Skeletal muscle satellite cell (primary cell): ENCODE measurements around the gene LATS2.
A peak's percentile ranks its signal among the peaks of the same experiment; 100 is the strongest.

Source experiments
- H3K27me3 ChIP-seq: 2 replicates; pipeline ENCODE4 v1.7.0; 2013; ENCODE audit warnings: low read length; ENCODE audit not compliant: control insufficient read depth, insufficient read depth
- H3K36me3 ChIP-seq: 2 replicates; pipeline ENCODE4 v1.7.0; 2013; ENCODE audit warnings: mild to moderate bottlenecking, control low read depth, low read length; ENCODE audit not compliant: insufficient read depth
- H3K4me1 ChIP-seq: 2 replicates; pipeline ENCODE4 v1.7.0; 2013; ENCODE audit warnings: low read length; ENCODE audit not compliant: control insufficient read depth, insufficient read depth
- H3K4me2 ChIP-seq: 2 replicates; pipeline ENCODE4 v1.7.0; 2013; ENCODE audit warnings: mild to moderate bottlenecking, low read length
- H3K4me3 ChIP-seq: 2 replicates; pipeline ENCODE4 v1.7.0; 2013; ENCODE audit warnings: low read length
- H3K9ac ChIP-seq: 2 replicates; pipeline ENCODE4 v1.7.0; 2013; ENCODE audit warnings: mild to moderate bottlenecking, low read depth, low read length, moderate library complexity
- H3K9me3 ChIP-seq: replicated peaks from 2 replicates; pipeline ENCODE4 v1.7.0; 2013; ENCODE audit warnings: mild to moderate bottlenecking, control low read depth, low read length

Gene LATS2

GRCh38 chr13:21025539-21025938 is 35.8 kb downstream of the LATS2 start:
- Histone ChIP-seq H3K4me1 (peaks cover 5% of the 10 kb centered on the region), H3K4me2 (no peak overlapping the region), H3K4me3 (no peak overlapping the region), H3K36me3 (peaks cover 13% of the 10 kb centered on the region), H3K9me3 (no peaks in the 10 kb centered on the region), H3K9ac (no peak overlapping the region), H3K27me3 (no peaks in the 10 kb centered on the region)

DNA sequence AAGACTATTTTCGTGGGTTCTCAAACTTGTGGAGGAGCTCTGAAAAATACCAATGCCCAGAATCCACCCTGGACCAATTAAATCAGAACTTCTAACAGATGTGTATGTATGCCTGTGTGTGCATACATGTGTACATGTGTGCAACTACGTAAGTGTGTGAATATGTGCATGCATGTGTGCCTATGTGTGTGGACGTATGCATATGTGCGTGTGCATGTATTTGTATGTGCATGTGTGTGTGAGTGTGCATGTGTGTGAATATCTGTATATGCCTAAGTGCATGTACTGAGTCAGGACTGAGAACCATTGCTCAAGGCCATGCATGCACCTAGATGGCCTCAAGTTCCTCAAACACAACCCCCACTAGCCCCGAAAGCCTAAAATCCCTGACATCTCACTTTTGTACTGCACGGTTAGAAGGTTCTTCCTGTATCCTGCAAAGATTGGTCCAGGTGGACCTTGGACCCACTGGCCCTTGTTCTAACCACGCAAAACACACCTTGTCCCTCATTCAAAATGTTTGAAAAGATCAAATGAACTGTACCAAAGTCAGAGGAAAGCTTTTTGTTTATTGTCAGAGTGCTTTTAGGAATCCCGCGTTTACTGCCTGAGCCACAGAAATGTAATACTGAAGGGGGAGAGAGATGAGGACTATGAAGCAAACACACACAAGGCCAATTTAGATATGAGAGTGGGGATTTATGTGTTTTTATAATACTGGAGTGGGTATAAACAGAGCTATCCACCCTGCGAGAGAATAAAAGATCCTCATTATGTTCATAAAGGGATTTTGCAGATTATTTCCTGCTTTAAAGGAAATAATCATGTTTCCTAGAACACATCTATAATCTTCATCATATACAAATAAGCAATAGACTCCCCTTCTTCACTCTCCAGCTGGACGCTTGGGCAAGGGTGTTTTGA is 39.1 kb downstream of the LATS2 start:
- no peak overlapping the region for H3K4me2 ChIP-seq
- peaks cover 16% of the 10 kb centered on the region for H3K4me1 ChIP-seq
- no peaks in the 10 kb centered on the region for H3K27me3 ChIP-seq

DNA sequence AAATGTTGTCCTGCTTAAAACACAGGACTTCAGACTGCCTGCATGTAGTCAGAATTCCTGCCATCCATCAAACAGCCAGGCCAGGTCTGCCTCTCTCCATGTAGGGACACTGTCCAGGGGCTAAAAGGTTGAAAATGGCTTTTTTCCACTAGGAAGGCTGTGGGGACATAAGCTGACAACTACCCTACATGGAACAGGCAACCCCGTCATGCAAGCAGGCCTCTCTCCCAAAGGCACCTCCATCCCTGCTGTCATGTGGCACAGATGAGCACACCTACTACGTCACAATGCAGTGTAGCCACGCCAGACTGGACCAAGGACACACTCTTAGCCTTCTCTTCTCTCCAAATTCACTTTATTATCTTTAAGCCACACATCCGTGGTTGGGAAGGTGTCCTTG is 40.8 kb downstream of the LATS2 start:
- Histone ChIP-seq H3K9me3 (no peaks in the 10 kb centered on the region), H3K4me3 (no peak overlapping the region), H3K36me3 (peaks cover 12% of the 10 kb centered on the region), H3K4me2 (no peak overlapping the region), H3K27me3 (no peaks in the 10 kb centered on the region), H3K9ac (no peak overlapping the region), H3K4me1 (peaks cover 33% of the 10 kb centered on the region)

More for the DNA sequence above, 39.1 kb downstream of the LATS2 start:
- peaks cover 17% of the 10 kb centered on the region for H3K36me3 ChIP-seq
- no peaks in the 10 kb centered on the region for H3K9me3 ChIP-seq
- H3K9ac ChIP-seq, result no peak overlapping the region
- no peak overlapping the region for H3K4me3 ChIP-seq

- H3K4me1 ChIP-seq, result peaks cover 37% of the 10 kb centered on the region
- H3K4me2 ChIP-seq, result no peak overlapping the region
- H3K9me3 ChIP-seq, result no peaks in the 10 kb centered on the region
- peaks cover 9% of the 10 kb centered on the region for H3K36me3 ChIP-seq
- no peaks in the 10 kb centered on the region for H3K27me3 ChIP-seq
- no peak overlapping the region for H3K9ac ChIP-seq
- no peak overlapping the region for H3K4me3 ChIP-seq
Observed at GRCh38 chr13:21020176-21020575, 41.2 kb downstream of the LATS2 start.

- Histone ChIP-seq H3K9me3 (no peaks in the 10 kb centered on the region), H3K27me3 (no peaks in the 10 kb centered on the region), H3K4me3 (no peak overlapping the region), H3K4me2 (no peak overlapping the region), H3K4me1 (peaks cover 57% of the 10 kb centered on the region), H3K36me3 (peaks cover 7% of the 10 kb centered on the region), H3K9ac (no peak overlapping the region)
Observed at GRCh38 chr13:21018220-21018619, 43.2 kb downstream of the LATS2 start.

GRCh38 chr13:21016487-21016886 is 44.9 kb downstream of the LATS2 start:
- Histone ChIP-seq H3K4me1 (peaks cover 62% of the 10 kb centered on the region), H3K4me3 (peak overlapping the region; percentile 24), H3K9ac (peak overlapping the region; percentile 43), H3K36me3 (peaks cover 6% of the 10 kb centered on the region), H3K9me3 (no peaks in the 10 kb centered on the region), H3K4me2 (peak overlapping the region; percentile 57), H3K27me3 (no peaks in the 10 kb centered on the region)

DNA sequence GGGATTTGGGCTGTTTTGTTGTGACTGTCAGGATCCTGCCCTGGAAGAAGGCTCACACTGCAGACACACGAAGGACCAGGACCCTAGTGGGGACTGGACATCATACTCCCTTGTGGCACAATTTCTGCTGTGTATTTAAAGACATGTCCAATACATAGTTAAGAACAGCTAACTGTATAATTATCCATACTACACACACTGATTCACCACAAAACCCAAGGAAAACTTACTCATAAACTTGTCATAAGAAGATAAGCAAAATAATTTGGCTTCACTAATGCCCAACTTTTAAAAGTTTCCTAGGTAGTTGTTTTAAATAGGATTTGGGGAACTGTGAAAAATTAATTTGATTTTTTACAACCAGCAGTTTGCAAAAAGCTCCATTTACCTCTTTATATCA is 46.1 kb downstream of the LATS2 start:
- Histone ChIP-seq H3K4me3 (peak overlapping the region; percentile 10), H3K36me3 (peaks cover 1% of the 10 kb centered on the region), H3K27me3 (no peaks in the 10 kb centered on the region), H3K4me1 (peaks cover 64% of the 10 kb centered on the region), H3K9me3 (no peaks in the 10 kb centered on the region), H3K4me2 (peak overlapping the region; percentile 67), H3K9ac (peak overlapping the region; percentile 49)

- Histone ChIP-seq H3K4me2 (peak overlapping the region; percentile 67), H3K4me1 (peaks cover 64% of the 10 kb centered on the region), H3K27me3 (no peaks in the 10 kb centered on the region), H3K4me3 (peak overlapping the region; percentile 7), H3K9ac (peak overlapping the region; percentile 49), H3K9me3 (no peaks in the 10 kb centered on the region), H3K36me3 (no peaks in the 10 kb centered on the region)
Observed at GRCh38 chr13:21014502-21015170, 46.8 kb downstream of the LATS2 start.

- Histone ChIP-seq H3K4me2 (peak overlapping the region; percentile 67), H3K9ac (peak overlapping the region; percentile 49), H3K4me3 (no peak overlapping the region), H3K4me1 (peaks cover 64% of the 10 kb centered on the region), H3K36me3 (no peaks in the 10 kb centered on the region), H3K27me3 (no peaks in the 10 kb centered on the region), H3K9me3 (no peaks in the 10 kb centered on the region)
Observed at GRCh38 chr13:21014139-21014501, 47.3 kb downstream of the LATS2 start.

GRCh38 chr13:21013682-21014038 is 47.7 kb downstream of the LATS2 start:
- H3K36me3 ChIP-seq, result no peaks in the 10 kb centered on the region
- H3K9ac ChIP-seq, result peak overlapping the region; percentile 49
- no peak overlapping the region for H3K4me2 ChIP-seq
- H3K9me3 ChIP-seq, result no peaks in the 10 kb centered on the region
- H3K4me1 ChIP-seq, result peaks cover 64% of the 10 kb centered on the region
- H3K27me3 ChIP-seq, result no peaks in the 10 kb centered on the region
- no peak overlapping the region for H3K4me3 ChIP-seq

GRCh38 chr13:21012841-21013681 is 48.3 kb downstream of the LATS2 start:
- no peaks in the 10 kb centered on the region for H3K36me3 ChIP-seq
- no peak overlapping the region for H3K4me2 ChIP-seq
- H3K27me3 ChIP-seq, result no peaks in the 10 kb centered on the region
- no peaks in the 10 kb centered on the region for H3K9me3 ChIP-seq
- H3K9ac ChIP-seq, result no peak overlapping the region
- peaks cover 60% of the 10 kb centered on the region for H3K4me1 ChIP-seq
- no peak overlapping the region for H3K4me3 ChIP-seq
